ENCODE results near the gene ST3GAL2.

DNA sequence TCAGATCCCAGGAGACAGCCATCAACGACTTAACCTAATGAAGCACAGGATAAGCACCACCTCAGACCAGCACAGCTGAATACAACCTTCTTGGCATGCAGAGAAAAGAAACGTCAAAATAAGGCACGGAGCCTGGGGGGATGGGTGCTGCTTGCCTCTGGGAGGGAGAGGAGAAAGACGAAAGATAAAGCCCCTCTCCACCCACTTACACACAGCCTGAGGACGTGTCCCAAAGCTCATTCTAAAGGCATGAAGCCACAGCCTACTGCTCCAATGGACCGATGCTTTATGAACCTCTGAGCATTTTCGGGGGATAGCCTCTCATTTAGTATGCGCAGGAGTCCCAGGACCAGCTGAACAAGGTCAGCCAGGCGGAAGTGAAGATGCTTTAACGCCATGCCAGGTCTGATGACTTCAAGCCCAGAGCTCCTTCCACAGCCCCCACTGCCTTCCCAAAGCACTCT, 31.1 kb downstream of the ST3GAL2 start:
- no peak for TF ChIP-seq LEF1 (IDR thresholded peaks at IDR 0.05; ENCODE audit: borderline replicate concordance)
- TF ChIP-seq ZNF384 (IDR thresholded peaks at IDR 0.05) = no peak
- no peak for TF ChIP-seq FOXK2 (IDR thresholded peaks at IDR 0.05)
- no peak for TF ChIP-seq HDGF (IDR thresholded peaks at IDR 0.05; ENCODE audit: borderline replicate concordance)
- TF ChIP-seq SP1 (IDR thresholded peaks at IDR 0.05) = no peak
- no peak for TF ChIP-seq ARNT (IDR thresholded peaks at IDR 0.05)
- no peak for TF ChIP-seq FOXM1 (IDR thresholded peaks at IDR 0.05; ENCODE audit: borderline replicate concordance)
- TF ChIP-seq BHLHE40 (IDR thresholded peaks at IDR 0.05; ENCODE audit: borderline replicate concordance) = no peak
- no peak for TF ChIP-seq SUZ12 (IDR thresholded peaks at IDR 0.05)
- TF ChIP-seq FOXA1 (IDR thresholded peaks at IDR 0.05) = no peak
- TF ChIP-seq TARDBP (IDR thresholded peaks at IDR 0.05) = no peak
- no peak for TF ChIP-seq ELF4 (IDR thresholded peaks at IDR 0.05)
- no peak for TF ChIP-seq CTBP1 (IDR thresholded peaks at IDR 0.05; ENCODE audit: borderline replicate concordance)
